Activated T-helper 1 cell treated with anti-CD3 and anti-CD28 coated beads, Interleukin-2, amount 50 U/mL, for 16 hours (primary cell): ENCODE measurements around the gene POLR2A.
A peak's percentile ranks its signal among the peaks of the same experiment; 100 is the strongest.

Source experiments
- DNase-seq, 2 donors: peaks; one replicate each; pipeline ENCODE4 v3.0.0-alpha.2; 2020; ENCODE audit warnings: low read depth in 1 of 2, low spot score in 1 of 2

POLR2A gene

GRCh38 chr17:7502987-7503386, 18.8 kb downstream of the POLR2A start:
- no peak for DNase-seq

DNA sequence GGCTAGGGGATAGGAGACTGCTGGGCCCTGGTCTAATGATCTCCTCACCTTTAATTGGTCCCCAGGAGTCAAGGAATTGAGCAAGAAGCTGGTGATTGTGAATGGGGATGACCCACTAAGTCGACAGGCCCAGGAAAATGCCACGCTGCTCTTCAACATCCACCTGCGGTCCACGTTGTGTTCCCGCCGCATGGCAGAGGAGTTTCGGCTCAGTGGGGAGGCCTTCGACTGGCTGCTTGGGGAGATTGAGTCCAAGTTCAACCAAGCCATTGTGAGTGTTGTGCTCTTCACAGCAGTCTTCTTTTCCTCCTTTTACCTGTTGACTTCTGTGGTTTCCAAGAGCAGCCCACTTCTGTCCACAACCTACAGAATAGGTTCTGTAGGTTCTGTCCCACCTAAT, 19.4 kb downstream of the POLR2A start:
- no peak for DNase-seq

- DNase-seq = no peak
Measured at GRCh38 chr17:7508145-7508544, 24.0 kb downstream of the POLR2A start.

GRCh38 chr17:7508846-7509245, 24.7 kb downstream of the POLR2A start:
- no peak for DNase-seq

DNA sequence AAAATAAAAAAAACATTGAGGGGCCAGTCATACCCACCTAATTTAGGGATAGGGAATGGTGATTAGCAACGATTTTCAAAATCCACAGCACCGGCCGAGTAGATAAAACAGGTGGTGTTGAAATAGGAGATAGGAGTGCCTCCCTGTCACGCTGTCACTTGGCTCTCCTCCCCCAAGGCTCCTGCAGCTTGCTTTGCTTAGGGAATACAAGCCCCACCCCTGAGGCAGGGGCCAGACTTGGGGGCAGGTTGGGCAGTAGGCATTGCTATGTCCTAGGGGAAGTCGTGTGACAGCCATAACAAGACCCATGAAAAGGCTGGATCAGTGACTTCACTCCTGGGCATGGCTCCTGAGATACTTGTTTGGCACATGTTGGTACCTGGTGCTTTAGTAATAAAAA, 25.8 kb downstream of the POLR2A start:
- no peak for DNase-seq

DNA sequence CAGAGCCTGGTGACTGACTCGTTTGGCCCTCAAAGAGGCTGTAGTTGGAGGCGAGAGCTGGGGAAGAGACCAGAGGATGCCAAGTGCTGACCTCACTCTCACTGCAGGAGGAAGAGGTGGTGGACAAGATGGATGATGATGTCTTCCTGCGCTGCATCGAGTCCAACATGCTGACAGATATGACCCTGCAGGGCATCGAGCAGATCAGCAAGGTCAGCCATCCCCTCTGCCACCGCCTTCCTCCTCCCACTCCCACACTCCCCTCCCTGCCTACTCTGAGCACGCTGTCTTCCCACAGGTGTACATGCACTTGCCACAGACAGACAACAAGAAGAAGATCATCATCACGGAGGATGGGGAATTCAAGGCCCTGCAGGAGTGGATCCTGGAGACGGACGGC, 26.9 kb downstream of the POLR2A start:
- DNase-seq = no peak

DNA sequence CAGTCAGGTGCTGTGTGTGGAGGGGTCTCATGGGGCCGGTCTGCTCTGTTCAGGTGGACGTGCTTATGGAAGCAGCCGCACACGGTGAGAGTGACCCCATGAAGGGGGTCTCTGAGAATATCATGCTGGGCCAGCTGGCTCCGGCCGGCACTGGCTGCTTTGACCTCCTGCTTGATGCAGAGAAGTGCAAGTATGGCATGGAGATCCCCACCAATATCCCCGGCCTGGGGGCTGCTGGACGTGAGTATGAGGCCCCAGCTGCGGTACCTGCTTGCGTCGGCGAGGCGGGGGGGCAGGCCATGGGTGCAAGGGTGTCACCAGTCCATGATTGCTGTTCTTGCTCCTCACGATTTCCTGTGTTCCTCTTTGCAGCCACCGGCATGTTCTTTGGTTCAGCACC, 27.9 kb downstream of the POLR2A start:
- DNase-seq = no peak

GRCh38 chr17:7512824-7513540, 28.8 kb downstream of the POLR2A start:
- no peak for DNase-seq

DNA sequence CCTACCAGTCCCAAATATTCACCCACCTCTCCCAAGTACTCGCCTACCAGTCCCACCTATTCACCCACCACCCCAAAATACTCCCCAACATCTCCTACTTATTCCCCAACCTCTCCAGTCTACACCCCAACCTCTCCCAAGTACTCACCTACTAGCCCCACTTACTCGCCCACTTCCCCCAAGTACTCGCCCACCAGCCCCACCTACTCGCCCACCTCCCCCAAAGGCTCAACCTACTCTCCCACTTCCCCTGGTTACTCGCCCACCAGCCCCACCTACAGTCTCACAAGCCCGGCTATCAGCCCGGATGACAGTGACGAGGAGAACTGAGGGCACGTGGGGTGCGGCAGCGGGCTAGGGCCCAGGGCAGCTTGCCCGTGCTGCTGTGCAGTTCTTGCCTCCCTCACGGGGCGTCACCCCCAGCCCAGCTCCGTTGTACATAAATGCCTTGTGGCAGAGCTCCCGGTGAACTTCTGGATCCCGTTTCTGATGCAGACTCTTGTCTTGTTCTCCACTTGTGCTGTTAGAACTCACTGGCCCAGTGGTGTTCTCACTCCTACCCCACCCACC, 29.8 kb downstream of the POLR2A start:
- DNase-seq = no peak

DNA sequence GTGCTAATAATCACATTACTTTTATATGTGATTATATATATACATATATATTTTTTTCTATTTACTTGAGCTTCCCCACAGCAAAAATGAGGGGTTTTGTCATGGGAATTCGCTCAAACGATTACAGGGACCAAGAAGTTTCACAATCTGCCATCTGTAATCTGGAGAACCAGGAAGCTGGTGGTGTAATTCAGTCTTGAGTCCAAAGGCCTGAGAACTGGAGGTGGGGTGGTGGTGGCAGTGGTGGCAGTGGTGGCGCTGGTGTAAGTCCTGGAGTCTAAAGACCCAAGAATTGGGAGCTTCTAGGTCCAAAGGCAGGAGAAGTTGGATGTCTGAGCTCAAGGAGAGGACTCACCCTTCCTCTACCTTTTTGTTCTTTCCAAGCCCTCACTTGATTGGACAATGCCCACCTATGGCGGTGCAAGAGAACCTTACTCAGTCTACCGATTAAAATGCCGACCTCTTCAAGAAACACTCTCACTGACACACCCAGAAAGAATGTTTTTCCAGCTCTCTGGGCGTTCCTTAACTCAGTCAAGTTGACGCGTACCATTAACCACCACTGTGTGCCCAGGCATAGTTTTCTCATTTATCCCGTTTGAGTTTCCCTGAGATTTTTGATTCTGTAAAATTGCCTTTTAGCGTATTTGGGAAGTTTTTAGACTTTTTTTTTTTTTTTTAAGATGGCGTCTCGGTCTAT, 31.9 kb downstream of the POLR2A start:
- no peak for DNase-seq

DNA sequence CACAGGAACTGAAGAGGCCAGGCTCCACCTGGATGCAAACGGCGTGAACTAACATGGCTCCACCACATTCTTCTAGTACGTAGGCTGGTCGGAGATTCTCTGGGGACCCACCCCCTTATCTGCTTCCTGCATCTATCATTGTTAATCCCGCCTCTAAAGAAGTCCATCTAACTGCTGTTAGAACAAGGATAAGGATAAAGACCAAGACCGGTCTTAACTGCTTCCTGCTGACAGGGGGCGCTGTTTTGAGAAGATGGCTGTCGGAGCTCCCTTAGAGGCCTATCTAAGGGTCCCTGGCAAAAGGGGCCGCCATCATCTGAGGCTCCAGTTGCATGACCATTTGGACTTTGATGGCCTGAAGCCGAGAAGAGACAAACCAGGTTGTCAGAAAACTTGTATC, 38.9 kb downstream of the POLR2A start:
- DNase-seq = peak in 1 of 2 donors; percentile 15

- DNase-seq = no peak
Measured at GRCh38 chr17:7528842-7529241, 44.7 kb downstream of the POLR2A start.

DNA sequence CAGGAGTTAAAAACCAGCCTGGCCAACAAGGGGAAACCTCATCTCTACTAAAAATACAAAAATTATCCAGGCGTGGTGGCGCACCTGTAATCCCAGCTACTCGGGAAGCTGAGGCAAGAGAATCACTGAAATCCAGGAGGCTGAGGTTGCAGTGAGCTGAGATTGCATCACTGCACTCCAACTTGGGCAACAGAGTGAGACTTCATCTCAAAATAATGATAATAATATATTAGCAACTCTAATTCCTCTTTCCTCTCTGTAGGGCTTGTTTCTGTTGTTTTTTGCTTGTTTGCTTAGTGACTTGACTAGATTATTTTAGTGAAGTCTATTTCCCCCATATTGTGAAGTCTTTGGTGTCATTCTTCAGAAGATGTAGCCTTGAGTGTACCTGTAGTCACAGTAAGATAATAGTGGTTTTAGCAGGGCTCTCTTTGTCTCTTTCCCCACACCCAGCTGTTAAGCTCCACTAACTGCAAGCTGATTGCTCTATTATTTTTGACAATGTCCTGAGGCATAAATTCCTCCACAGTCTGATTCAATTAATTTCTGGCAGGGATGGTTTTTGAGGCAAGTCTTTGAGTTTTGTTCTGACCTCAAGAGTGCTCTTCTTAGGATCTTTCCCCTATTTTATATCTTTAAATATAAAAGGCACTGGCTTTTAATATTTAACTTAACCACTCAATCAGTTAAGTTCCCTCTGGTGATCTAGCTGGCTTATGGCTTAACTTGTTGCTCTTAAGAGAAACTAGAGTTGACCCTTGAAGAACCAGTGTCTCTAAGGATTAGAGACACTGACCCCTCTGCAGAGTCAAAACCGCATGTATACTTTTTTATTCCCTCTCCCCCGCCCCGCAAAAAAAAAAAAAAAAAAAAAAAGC, 46.1 kb downstream of the POLR2A start:
- no peak for DNase-seq

GRCh38 chr17:7538050-7538449, 53.9 kb downstream of the POLR2A start:
- DNase-seq = no peak

DNA sequence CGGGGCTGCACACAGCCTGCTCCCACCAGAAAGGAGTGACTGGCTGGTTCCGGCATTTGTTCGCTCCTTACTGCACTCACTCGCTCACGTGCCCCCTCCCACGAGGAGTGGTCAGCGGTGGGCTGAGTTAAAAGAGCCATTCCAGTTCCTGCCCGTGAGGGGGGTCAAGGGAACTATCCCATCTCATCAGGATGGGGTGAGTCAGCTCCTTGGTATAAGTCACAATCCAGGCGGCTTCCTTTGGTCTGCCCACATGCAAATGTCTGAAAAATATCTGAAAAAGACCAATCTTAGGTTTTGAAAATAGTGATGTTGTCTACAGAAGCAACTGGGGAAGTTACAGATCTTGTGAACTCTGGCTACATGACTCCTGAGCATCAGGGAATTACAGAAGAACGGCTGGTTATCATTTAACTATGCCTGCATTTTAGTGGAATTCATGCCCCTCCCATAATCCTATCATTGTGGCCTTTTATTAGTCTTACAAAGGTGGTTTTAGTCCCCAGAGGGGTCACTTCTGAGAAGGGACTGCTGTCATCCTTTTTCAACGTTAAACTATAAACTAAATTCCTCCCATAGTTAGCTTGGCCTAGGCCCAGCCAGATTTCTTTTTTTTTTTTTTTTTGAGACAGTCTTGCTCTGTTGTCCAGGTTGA, 54.9 kb downstream of the POLR2A start:
- DNase-seq = no peak

DNA sequence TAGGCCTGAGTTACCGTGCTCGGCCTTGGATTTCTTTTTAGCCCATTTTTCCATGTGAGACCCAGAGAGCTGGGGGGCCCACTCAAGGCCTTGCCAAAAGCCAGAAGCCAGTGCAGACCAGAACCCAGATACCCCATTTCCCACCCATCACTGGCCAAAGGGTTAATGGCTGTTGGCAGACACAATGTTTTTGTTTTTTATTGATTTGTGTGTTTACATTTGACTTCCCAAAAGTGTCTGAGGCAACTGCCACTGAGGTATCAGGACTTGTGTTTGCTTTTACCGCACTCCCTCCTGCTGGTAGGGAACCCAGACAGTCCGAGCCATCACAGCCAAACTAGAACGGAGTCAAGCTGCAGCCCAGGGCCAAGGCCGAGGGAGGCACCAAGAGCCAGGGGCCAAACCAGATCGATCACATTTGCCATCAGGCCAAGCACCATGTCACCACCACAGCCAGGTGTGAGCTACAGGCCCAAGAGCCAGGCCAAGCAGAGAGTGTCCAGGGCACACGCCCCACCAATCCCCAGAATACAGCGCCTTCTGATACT, 57.0 kb downstream of the POLR2A start:
- DNase-seq = no peak

DNA sequence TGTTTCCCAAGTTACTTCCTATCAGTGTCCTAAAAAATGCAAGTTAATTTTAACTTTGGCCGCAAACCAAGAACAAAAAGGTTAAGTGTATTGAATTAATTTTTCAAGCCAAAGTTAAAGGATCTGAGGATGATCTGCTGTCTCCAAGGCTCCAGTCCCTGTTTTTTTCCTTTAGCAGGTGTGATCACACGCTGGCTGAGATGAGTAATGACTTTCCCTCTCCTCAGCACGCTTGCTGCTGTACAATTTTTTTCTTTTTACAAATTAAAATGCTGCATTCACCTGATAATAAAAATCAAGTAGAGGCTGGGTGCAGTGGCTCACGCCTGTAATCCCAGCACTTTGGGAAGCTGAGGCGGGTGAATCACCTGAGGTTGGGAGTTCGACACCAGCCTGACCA, 60.7 kb downstream of the POLR2A start:
- DNase-seq = no peak

DNA sequence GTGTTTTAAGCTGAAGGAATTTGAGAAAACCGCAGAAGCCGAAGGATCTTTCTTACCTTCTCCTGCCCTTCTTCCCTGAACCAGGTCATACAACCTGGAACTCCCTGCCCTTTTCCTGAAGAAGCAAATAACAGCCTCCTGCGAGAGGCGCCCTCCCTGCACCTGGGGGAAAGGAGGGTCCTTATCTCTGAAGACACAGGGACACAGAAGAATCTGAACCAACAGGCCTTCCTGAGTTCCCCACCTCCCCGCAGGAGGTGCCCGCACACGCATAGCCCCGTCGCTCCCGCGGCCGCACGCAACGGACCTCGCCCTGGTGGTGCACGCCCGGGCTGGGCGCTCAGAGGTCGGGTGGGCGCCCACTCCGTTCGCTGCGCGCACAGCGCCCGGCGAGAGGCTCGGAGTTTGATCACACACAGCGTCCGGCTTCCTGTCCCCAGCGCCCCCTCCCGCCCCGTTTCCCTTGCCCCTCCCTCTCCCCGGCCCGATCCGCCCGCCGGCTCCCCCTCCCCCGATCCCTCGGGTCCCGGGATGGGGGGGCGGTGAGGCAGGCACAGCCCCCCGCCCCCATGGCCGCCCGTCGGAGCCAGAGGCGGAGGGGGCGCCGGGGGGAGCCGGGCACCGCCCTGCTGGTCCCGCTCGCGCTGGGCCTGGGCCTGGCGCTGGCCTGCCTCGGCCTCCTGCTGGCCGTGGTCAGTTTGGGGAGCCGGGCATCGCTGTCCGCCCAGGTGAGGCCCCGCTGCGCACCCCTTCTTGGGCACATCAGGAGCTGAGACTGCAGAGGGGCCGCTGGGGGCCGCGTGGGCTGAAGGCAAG, 64.6 kb downstream of the POLR2A start, which contains the start of gene TNFSF12:
Gene TNFSF12, plus strand, starts transcription at position 474 of the 816 bp plus-strand sequence. Its CDS starts 96 bp downstream, at position 570.
- peak; percentile 27 to 44 for DNase-seq
